WTC11 (cell line): ENCODE measurements around the gene KLHDC3. TPM values are rescaled to one million over a fixed set of nuclear protein-coding genes. Genes with fewer than 3 reads are reported as not detected.

ENCODE experiments used
- ATAC-seq: fragments of 200-7000 bp; cut with Tn5 transposase; 2 replicates; pipeline ENCODE4 v1.10.0; 2021; ENCODE audit warnings: mild to moderate bottlenecking, moderate library complexity
- CTCF ChIA-PET: fragments of 300-600 bp; sonication (Branson Sonifier 250); formaldehyde crosslinking; loops from one replicate; lab custom pipeline; 2021; ENCODE audit warnings: antibody characterized with exemption; lab: Charles Lee
- POLR2A ChIA-PET: fragments of 350-600 bp; sonication (Branson Sonifier 250); formaldehyde crosslinking; loops from one replicate; lab custom pipeline; 2021; ENCODE audit warnings: antibody characterized with exemption; lab: Charles Lee
- DNase-seq: peaks from one replicate; pipeline ENCODE4 v3.0.0; 2021; ENCODE audit warnings: low spot score
- H3K27ac Mint-ChIP-seq: 2 replicates; pipeline ENCODE4 v1.8.0; 2021; ENCODE audit warnings: mixed read lengths
- H3K27me3 Mint-ChIP-seq: 2 replicates; pipeline ENCODE4 v1.8.0; 2021; ENCODE audit warnings: low read depth, mild to moderate bottlenecking, moderate library complexity, mixed read lengths
- H3K36me3 Mint-ChIP-seq: 2 replicates; pipeline ENCODE4 v1.8.0; 2021; ENCODE audit warnings: mixed read lengths
- H3K4me1 Mint-ChIP-seq: 2 replicates; pipeline ENCODE4 v1.8.0; 2022; ENCODE audit warnings: mixed read lengths
- H3K4me3 Mint-ChIP-seq: 2 replicates; pipeline ENCODE4 v1.8.0; 2021; ENCODE audit warnings: mild to moderate bottlenecking, moderate library complexity, mixed read lengths
- H3K9me3 Mint-ChIP-seq: 2 replicates; pipeline ENCODE4 v1.8.0; 2021; ENCODE audit warnings: mixed read lengths
- ARID4B ChIP-seq: sonication (generic); formaldehyde crosslinking; IDR thresholded peaks from 2 replicates; pipeline ENCODE4 v1.8.0; 2023; ENCODE audit warnings: missing genetic modification reagents, mild to moderate bottlenecking, borderline replicate concordance
- CREM ChIP-seq: sonication (generic); formaldehyde crosslinking; IDR thresholded peaks from 2 replicates; pipeline ENCODE4 v1.8.1; 2022; ENCODE audit warnings: mild to moderate bottlenecking, missing genetic modification reagents, moderate library complexity
- E2F1 ChIP-seq: sonication (generic); formaldehyde crosslinking; IDR thresholded peaks from 2 replicates; pipeline ENCODE4 v1.8.0; 2022; ENCODE audit warnings: mild to moderate bottlenecking, missing genetic modification reagents
- FOXJ3 ChIP-seq: sonication (generic); formaldehyde crosslinking; IDR thresholded peaks from 2 replicates; pipeline ENCODE4 v1.9.0; 2021; ENCODE audit warnings: missing genetic modification reagents, mild to moderate bottlenecking, borderline replicate concordance
- FOXK1 ChIP-seq: sonication (generic); formaldehyde crosslinking; IDR thresholded peaks from 2 replicates; pipeline ENCODE4 v1.8.0; 2022; ENCODE audit warnings: mild to moderate bottlenecking, moderate library complexity, missing genetic modification reagents
- NR1H2 ChIP-seq: sonication (generic); formaldehyde crosslinking; IDR thresholded peaks from 2 replicates; pipeline ENCODE4 v1.9.0; 2021; ENCODE audit warnings: mild to moderate bottlenecking, moderate library complexity, missing genetic modification reagents
- NR2C2 ChIP-seq: sonication (generic); formaldehyde crosslinking; IDR thresholded peaks from 2 replicates; pipeline ENCODE4 v1.8.0; 2022; ENCODE audit warnings: mild to moderate bottlenecking, missing genetic modification reagents
- PRRX2 ChIP-seq: fragments of 250-450 bp; sonication (Bioruptor Pico); IDR thresholded peaks from 2 replicates; pipeline ENCODE4 v1.8.0; 2021; ENCODE audit warnings: mild to moderate bottlenecking
- RORB ChIP-seq: fragments of 250-450 bp; sonication (Bioruptor Pico); IDR thresholded peaks from 2 replicates; pipeline ENCODE4 v1.9.0; 2021; ENCODE audit warnings: mild to moderate bottlenecking
- TEAD1 ChIP-seq: sonication (generic); formaldehyde crosslinking; IDR thresholded peaks from 2 replicates; pipeline ENCODE4 v1.8.0; 2022; ENCODE audit warnings: mild to moderate bottlenecking, missing genetic modification reagents
- TEAD4 ChIP-seq: sonication (generic); formaldehyde crosslinking; IDR thresholded peaks from 2 replicates; pipeline ENCODE4 v1.8.0; 2022; ENCODE audit warnings: mild to moderate bottlenecking, missing genetic modification reagents
- TP53 ChIP-seq: sonication (generic); formaldehyde crosslinking; IDR thresholded peaks from 2 replicates; pipeline ENCODE4 v1.8.1; 2023; ENCODE audit warnings: mild to moderate bottlenecking, missing genetic modification reagents
- ZNF219 ChIP-seq: sonication (generic); formaldehyde crosslinking; IDR thresholded peaks from 2 replicates; pipeline ENCODE4 v1.8.0; 2023; ENCODE audit warnings: missing genetic modification reagents, mild to moderate bottlenecking, borderline replicate concordance
- ZNF232 ChIP-seq: sonication (generic); formaldehyde crosslinking; IDR thresholded peaks from 2 replicates; pipeline ENCODE4 v1.8.0; 2022; ENCODE audit warnings: mild to moderate bottlenecking, missing genetic modification reagents
- ZNF263 ChIP-seq: sonication (generic); formaldehyde crosslinking; IDR thresholded peaks from 2 replicates; pipeline ENCODE4 v1.8.1; 2022; ENCODE audit warnings: low read depth, mild to moderate bottlenecking, moderate library complexity, missing genetic modification reagents
- ZNF317 ChIP-seq: sonication (generic); formaldehyde crosslinking; IDR thresholded peaks from 2 replicates; pipeline ENCODE4 v1.8.1; 2023; ENCODE audit warnings: low read depth, mild to moderate bottlenecking, moderate library complexity, missing genetic modification reagents, borderline replicate concordance
- ZNF425 ChIP-seq: fragments of 250-450 bp; sonication (Bioruptor Pico); conservative IDR thresholded peaks from 2 replicates; pipeline ENCODE4 v1.9.0; 2021; ENCODE audit warnings: mild to moderate bottlenecking
- ZSCAN18 ChIP-seq: fragments of 250-450 bp; sonication (Bioruptor Pico); IDR thresholded peaks from 2 replicates; pipeline ENCODE4 v2.1.2; 2022; ENCODE audit warnings: mild to moderate bottlenecking, moderate library complexity
- total RNA-seq: library from RNA; stranded (reverse); gene quantifications from 3 replicates; pipeline ENCODE4 v1.2.3, GENCODE V29; 2021
- TF ChIP-seq, protein P1 (sequence below): sonication (generic); formaldehyde crosslinking; IDR thresholded peaks from 2 replicates; pipeline ENCODE4 v1.8.0; 2022; ENCODE audit warnings: mild to moderate bottlenecking, missing genetic modification reagents
- TF ChIP-seq, protein P2 (sequence below): sonication (generic); formaldehyde crosslinking; IDR thresholded peaks from 2 replicates; pipeline ENCODE4 v1.8.0; 2023; ENCODE audit warnings: missing genetic modification reagents

Gene KLHDC3
- total RNA-seq, 1 experiment from 2014 or later: 172 TPM

DNA sequence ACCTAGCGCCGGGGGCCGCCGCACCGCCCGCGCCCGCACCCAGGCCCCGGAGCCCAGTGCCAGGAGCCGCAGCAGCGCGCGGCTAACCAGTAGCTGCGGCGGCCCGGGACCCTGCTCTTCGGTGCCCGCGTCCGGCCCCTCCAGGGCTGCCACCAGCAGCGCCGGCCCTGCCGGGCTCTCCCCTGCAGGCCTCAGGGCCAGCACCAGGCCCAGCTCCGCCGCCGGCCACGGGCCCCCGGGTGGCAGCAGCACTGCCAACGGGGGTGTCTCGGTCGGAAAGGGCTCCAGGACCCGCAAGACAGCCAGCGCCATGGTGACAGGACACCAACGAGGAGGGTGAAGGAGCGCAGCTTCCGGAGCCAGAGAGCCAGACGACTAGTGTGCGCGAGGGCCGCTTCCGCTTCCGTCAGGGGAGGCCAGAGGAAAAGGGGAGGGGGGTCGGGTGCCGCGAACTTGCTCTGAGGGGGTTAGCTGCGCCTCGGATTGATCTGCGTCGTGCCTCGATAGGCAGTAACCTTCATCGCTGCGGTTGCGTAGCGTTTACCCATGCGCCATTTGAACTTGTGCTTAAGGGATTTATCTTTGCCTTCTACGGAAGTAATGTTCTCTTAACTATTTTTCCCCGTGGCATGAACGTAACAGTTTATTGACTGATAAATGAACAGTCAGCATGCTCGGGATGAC lies 35.1 kb upstream of the KLHDC3 start, which contains the start of gene PEX6 (continued):
- TF ChIP-seq, protein P1, sequence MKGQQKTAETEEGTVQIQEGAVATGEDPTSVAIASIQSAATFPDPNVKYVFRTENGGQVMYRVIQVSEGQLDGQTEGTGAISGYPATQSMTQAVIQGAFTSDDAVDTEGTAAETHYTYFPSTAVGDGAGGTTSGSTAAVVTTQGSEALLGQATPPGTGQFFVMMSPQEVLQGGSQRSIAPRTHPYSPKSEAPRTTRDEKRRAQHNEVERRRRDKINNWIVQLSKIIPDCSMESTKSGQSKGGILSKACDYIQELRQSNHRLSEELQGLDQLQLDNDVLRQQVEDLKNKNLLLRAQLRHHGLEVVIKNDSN (CRISPR knock-in tag): peak; percentile 50; the same call in 1 of the 2 replicates
- TF ChIP-seq ZSCAN18: no peak
- TF ChIP-seq E2F1 (CRISPR knock-in tag): no peak
- TF ChIP-seq RORB (CRISPR knock-in tag): no peak
- TF ChIP-seq PRRX2 (CRISPR knock-in tag): no peak
- TF ChIP-seq ZNF263 (CRISPR knock-in tag): no peak
- TF ChIP-seq ZNF219 (CRISPR knock-in tag): no peak
- TF ChIP-seq TEAD4 (CRISPR knock-in tag): no peak
- no peak; the same call in 1 of the 2 replicates for TF ChIP-seq ZNF317 (CRISPR knock-in tag)
- no peak for TF ChIP-seq ZNF425 (CRISPR knock-in tag)
- no peak for TF ChIP-seq FOXJ3 (CRISPR knock-in tag)

- peak overlapping the region; percentile 91 for H3K4me3 Mint-ChIP-seq
- no peaks in the 10 kb centered on the region for H3K9me3 Mint-ChIP-seq
- H3K27me3 Mint-ChIP-seq: no peaks in the 10 kb centered on the region
- DNase-seq (no peak), ATAC-seq (0 out of 2 replicates have a peak, but pooled peaks have one; percentile 0)
- peaks cover 22% of the 10 kb centered on the region for H3K4me1 Mint-ChIP-seq
- CTCF ChIA-PET: interaction anchor here (1.1 to 3.7 kb wide), 10 partner anchors 11 to 164 kb away, joined by 3 to 19 read pairs (median 5); partner anchors contain the start of genes GNMT, KLHDC3 and MEA1
- POLR2A ChIA-PET: interaction anchor here (0.6 to 1.9 kb wide), 10 partner anchors 14 to 73 kb away, joined by 3 to 11 read pairs (median 3); partner anchors contain the start of genes CNPY3 and GNMT
- peak overlapping the region; percentile 98 for H3K27ac Mint-ChIP-seq
- no peaks in the 10 kb centered on the region for H3K36me3 Mint-ChIP-seq
- TF ChIP-seq E2F1 (CRISPR knock-in tag): no peak
- TF ChIP-seq, protein P2, sequence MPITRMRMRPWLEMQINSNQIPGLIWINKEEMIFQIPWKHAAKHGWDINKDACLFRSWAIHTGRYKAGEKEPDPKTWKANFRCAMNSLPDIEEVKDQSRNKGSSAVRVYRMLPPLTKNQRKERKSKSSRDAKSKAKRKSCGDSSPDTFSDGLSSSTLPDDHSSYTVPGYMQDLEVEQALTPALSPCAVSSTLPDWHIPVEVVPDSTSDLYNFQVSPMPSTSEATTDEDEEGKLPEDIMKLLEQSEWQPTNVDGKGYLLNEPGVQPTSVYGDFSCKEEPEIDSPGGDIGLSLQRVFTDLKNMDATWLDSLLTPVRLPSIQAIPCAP: no peak
- no peak for TF ChIP-seq NR1H2 (CRISPR knock-in tag)
- no peak for TF ChIP-seq FOXK1 (CRISPR knock-in tag)
- no peak for TF ChIP-seq ZNF232 (CRISPR knock-in tag)
- no peak for TF ChIP-seq CREM (CRISPR knock-in tag)
- no peak for TF ChIP-seq TP53
- TF ChIP-seq NR2C2 (CRISPR knock-in tag): no peak
- no peak for TF ChIP-seq ARID4B (CRISPR knock-in tag)
- no peak for TF ChIP-seq TEAD1 (CRISPR knock-in tag)
Measured at GRCh38 chr6:42979523-42980177, 34.4 kb upstream of the KLHDC3 start.
